Measurements from ENCODE around the gene PTCH1.

The PTCH1 gene

DNA sequence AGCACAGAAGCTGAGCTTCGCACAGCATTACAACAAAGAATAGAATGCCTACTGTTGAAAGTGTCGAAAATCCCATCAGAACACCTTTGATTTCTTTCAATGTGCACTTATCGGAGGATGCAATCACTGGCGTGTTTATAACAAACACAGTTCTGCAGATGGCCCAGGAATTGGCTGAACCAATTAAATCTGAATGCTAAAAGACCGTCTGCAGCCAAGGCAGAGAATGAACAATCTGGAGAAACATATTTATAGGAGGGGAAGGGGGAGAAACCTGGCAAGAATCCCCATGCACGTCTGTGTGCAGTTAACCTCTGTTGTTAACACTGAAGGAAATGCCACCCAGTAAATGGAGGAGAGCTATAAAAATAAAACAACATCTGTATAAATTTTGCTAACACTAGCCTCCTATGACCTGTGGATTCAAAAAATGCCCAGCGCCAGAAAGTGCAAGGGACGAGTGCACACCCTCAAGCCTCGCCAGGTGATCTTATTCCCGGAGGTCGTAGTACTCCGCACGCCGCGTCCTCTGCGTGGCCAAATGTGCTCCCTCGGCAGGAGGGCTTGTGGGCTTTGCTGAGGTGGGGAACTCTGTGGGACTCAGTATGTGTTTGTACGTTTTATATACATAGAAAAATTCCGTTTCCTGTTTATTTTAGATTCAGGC is 56.8 kb downstream of the PTCH1 start:
- peaks cover 25% of the 10 kb centered on the region for H3K36me3 ChIP-seq (ENCODE audit: control insufficient read depth, insufficient read depth, low read length)
- H3K4me3 ChIP-seq (replicated peaks; ENCODE audit: low read depth, low read length) = no peak overlapping the region
- TF ChIP-seq, protein P1, sequence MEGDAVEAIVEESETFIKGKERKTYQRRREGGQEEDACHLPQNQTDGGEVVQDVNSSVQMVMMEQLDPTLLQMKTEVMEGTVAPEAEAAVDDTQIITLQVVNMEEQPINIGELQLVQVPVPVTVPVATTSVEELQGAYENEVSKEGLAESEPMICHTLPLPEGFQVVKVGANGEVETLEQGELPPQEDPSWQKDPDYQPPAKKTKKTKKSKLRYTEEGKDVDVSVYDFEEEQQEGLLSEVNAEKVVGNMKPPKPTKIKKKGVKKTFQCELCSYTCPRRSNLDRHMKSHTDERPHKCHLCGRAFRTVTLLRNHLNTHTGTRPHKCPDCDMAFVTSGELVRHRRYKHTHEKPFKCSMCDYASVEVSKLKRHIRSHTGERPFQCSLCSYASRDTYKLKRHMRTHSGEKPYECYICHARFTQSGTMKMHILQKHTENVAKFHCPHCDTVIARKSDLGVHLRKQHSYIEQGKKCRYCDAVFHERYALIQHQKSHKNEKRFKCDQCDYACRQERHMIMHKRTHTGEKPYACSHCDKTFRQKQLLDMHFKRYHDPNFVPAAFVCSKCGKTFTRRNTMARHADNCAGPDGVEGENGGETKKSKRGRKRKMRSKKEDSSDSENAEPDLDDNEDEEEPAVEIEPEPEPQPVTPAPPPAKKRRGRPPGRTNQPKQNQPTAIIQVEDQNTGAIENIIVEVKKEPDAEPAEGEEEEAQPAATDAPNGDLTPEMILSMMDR (IDR thresholded peaks at IDR 0.05; ENCODE audit: insufficient read depth, low read length, poor library complexity, severe bottlenecking) = no peak
- H3K27me3 ChIP-seq (replicated peaks; ENCODE audit: control insufficient read depth, insufficient read depth, low read length) = no peaks in the 10 kb centered on the region
- DNase-seq (ENCODE audit: extremely low read depth, insufficient read length) = no peak

DNA sequence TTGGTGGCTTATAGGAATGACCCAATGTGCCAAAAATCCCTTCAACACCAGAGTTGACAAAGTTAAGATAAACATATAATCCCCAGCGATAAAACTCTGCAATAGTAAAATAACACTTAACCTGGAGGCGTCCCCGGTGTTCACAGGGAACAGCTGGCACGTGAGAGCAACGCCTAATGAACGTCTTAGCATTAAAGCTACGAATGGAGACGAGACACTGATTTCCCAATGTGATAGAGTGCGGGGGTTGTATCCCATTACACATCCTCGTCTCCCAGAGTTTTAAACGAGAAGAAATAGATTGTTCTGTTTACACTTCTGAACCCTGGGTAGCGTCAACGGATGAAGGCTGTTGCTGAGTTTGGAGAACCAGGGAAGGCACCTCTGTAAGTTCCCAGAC is 57.6 kb downstream of the PTCH1 start:
- no peak for DNase-seq (ENCODE audit: extremely low read depth, insufficient read length)

DNA sequence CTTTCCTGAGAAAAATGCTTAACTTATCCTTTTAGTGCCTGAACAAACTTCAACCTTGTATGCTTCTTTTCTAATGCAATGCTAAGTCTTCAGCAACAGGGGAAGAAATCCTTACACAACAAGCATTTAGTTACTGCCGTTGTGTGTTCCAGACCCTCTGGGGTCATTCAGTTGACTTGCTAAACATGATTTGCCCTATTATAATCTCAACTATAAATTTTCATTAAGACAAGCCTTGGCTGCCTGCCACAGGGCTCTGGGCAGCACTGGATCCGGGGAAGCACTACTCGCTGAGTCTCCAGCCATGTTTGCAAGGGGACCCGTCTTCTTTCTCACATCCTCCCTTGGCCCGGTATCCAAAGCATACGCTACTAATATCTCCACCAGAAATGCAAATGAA is 58.1 kb downstream of the PTCH1 start:
- TF ChIP-seq, protein P1 (IDR thresholded peaks at IDR 0.05; ENCODE audit: insufficient read depth, low read length, poor library complexity, severe bottlenecking) = no peak
- Histone ChIP-seq H3K36me3 (ENCODE audit: control insufficient read depth, insufficient read depth, low read length) (peaks cover 25% of the 10 kb centered on the region), H3K4me3 (replicated peaks; ENCODE audit: low read depth, low read length) (no peak overlapping the region), H3K27me3 (replicated peaks; ENCODE audit: control insufficient read depth, insufficient read depth, low read length) (no peaks in the 10 kb centered on the region)
- no peak for DNase-seq (ENCODE audit: extremely low read depth, insufficient read length)

More for the DNA sequence above, 57.6 kb downstream of the PTCH1 start:
- Histone ChIP-seq H3K36me3 (ENCODE audit: control insufficient read depth, insufficient read depth, low read length) (peaks cover 25% of the 10 kb centered on the region), H3K4me3 (replicated peaks; ENCODE audit: low read depth, low read length) (no peak overlapping the region), H3K27me3 (replicated peaks; ENCODE audit: control insufficient read depth, insufficient read depth, low read length) (no peaks in the 10 kb centered on the region)
- TF ChIP-seq, protein P1 (IDR thresholded peaks at IDR 0.05; ENCODE audit: insufficient read depth, low read length, poor library complexity, severe bottlenecking) = no peak

DNA sequence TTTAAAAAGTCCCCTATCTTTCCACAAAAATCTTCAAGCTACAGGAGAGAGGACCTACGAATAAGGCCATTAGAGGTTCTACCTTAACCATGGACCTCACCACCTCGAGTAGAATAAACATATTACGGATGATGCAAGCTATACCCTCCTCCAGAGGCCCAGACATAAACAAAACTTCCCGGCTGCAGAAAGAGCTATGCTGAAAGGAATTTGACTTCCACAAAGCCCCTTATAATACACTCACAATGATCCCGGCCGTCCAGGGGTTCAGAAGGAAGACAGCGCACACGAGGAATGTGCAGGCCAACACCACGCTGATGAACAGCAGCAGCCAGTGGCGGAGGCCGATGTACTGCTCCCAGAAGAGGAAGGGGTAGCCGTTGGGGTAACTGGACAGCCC is 59.0 kb downstream of the PTCH1 start:
- no peak for DNase-seq (ENCODE audit: extremely low read depth, insufficient read length)
- H3K27me3 ChIP-seq (replicated peaks; ENCODE audit: control insufficient read depth, insufficient read depth, low read length) = no peaks in the 10 kb centered on the region
- H3K4me3 ChIP-seq (replicated peaks; ENCODE audit: low read depth, low read length) = no peak overlapping the region
- H3K36me3 ChIP-seq (ENCODE audit: control insufficient read depth, insufficient read depth, low read length) = peaks cover 25% of the 10 kb centered on the region
- TF ChIP-seq, protein P1 (IDR thresholded peaks at IDR 0.05; ENCODE audit: insufficient read depth, low read length, poor library complexity, severe bottlenecking) = no peak

DNA sequence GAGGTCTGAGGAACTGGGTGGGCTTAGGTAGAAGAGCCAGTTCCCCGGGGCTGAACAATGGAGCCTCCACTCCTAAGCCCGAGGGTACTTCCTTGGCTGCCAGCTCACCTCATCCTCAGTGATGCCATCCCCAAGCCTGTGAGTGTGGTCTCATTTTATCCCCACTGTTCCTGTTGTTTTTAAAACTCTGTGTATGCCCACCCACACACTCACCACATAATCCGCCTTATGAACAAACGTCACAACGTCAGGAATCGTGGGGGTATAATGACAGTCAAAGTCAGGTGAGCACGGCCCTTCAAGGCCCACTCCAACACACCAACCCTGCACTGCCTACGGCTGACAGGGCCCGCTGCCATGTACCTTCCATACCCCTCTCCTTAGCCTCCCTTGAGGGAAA is 61.1 kb downstream of the PTCH1 start:
- Histone ChIP-seq H3K36me3 (ENCODE audit: control insufficient read depth, insufficient read depth, low read length) (peaks cover 17% of the 10 kb centered on the region), H3K4me3 (replicated peaks; ENCODE audit: low read depth, low read length) (no peak overlapping the region), H3K27me3 (replicated peaks; ENCODE audit: control insufficient read depth, insufficient read depth, low read length) (no peaks in the 10 kb centered on the region)
- TF ChIP-seq, protein P1 (IDR thresholded peaks at IDR 0.05; ENCODE audit: insufficient read depth, low read length, poor library complexity, severe bottlenecking) = no peak
- no peak for DNase-seq (ENCODE audit: extremely low read depth, insufficient read length)

DNA sequence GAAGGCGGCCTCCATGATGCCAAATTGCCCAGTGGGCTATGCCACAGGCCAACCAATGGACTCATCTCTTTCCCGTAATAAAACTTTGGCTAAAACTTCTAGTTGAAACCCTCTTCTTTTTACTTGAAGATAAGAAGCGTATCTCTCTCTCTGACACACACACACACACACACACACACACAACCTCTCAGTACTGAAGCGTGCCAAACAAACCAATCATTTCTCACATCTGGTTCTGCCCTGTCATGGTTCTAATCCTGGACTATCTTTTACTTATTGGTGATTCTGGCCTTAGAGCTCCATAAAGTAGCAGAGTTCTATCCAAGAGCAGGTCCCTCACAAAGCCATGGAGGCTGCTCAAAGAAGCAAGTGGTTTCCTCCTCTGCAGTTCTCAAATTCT is 64.6 kb downstream of the PTCH1 start:
- DNase-seq (ENCODE audit: extremely low read depth, insufficient read length) = no peak
- H3K4me3 ChIP-seq (replicated peaks; ENCODE audit: low read depth, low read length) = no peak overlapping the region
- TF ChIP-seq, protein P1 (IDR thresholded peaks at IDR 0.05; ENCODE audit: insufficient read depth, low read length, poor library complexity, severe bottlenecking) = no peak
- H3K27me3 ChIP-seq (replicated peaks; ENCODE audit: control insufficient read depth, insufficient read depth, low read length) = no peaks in the 10 kb centered on the region
- peaks cover 24% of the 10 kb centered on the region for H3K36me3 ChIP-seq (ENCODE audit: control insufficient read depth, insufficient read depth, low read length)
